K562 (cell line): Measurements from ENCODE around the gene DCST1. TPM values are rescaled to one million over a fixed set of nuclear protein-coding genes. Genes with fewer than 3 reads are reported as not detected.

ENCODE experiments used
- CAMTA2 ChIP-seq: fragments of 250-450 bp; sonication (Bioruptor Pico); conservative IDR thresholded peaks from 2 replicates; pipeline ENCODE4 v1.5.1; 2022
- CREM ChIP-seq: IDR thresholded peaks from 2 replicates; pipeline ENCODE4 v1.6.1; 2014; ENCODE audit warnings: antibody characterized with exemption, low read depth
- GMEB1 ChIP-seq: fragments of 250-450 bp; sonication (Bioruptor Pico); IDR thresholded peaks from 2 replicates; pipeline ENCODE4 v1.4.0; 2020; ENCODE audit warnings: mild to moderate bottlenecking
- HDAC6 ChIP-seq: IDR thresholded peaks from 2 replicates; pipeline ENCODE4 v1.6.1; 2012; ENCODE audit warnings: low read depth, mild to moderate bottlenecking, control low read depth, inconsistent platforms, low read length, moderate library complexity
- LCOR ChIP-seq: sonication (generic); formaldehyde crosslinking; IDR thresholded peaks from 2 replicates; pipeline ENCODE4 v1.8.0; 2022; ENCODE audit warnings: mild to moderate bottlenecking, missing genetic modification reagents
- POLR2AphosphoS5 ChIP-seq: IDR thresholded peaks from 2 replicates; pipeline ENCODE4 v1.6.1; 2011; ENCODE audit warnings: mild to moderate bottlenecking, low read depth, low read length, moderate library complexity; ENCODE audit not compliant: control insufficient read depth, insufficient read depth
- POLR3A ChIP-seq: IDR thresholded peaks from 2 replicates; pipeline ENCODE4 v1.6.1; 2011; ENCODE audit warnings: borderline replicate concordance, mild to moderate bottlenecking, moderate library complexity; ENCODE audit not compliant: insufficient read length, insufficient read depth; ENCODE audit errors: extremely low read depth
- RB1 ChIP-seq: fragments of 450-650 bp; IDR thresholded peaks from 2 replicates; pipeline ENCODE4 v1.6.1; 2017; ENCODE audit warnings: low read depth, mild to moderate bottlenecking
- SAFB2 ChIP-seq: fragments of 200-400 bp; formaldehyde crosslinking; IDR thresholded peaks from 2 replicates; pipeline ENCODE4 v1.6.1; 2018; ENCODE audit warnings: borderline replicate concordance, low read length, low read depth, moderate library complexity; ENCODE audit not compliant: severe bottlenecking
- STAT5A ChIP-seq: IDR thresholded peaks from 2 replicates; pipeline ENCODE4 v1.6.1; 2012; ENCODE audit warnings: low read length, inconsistent platforms, borderline replicate concordance
- ZNF644 ChIP-seq: fragments of 200-800 bp; sonication (Bioruptor generic); IDR thresholded peaks from 2 replicates; pipeline ENCODE4 v1.6.1; 2016; ENCODE audit warnings: low read depth, missing genetic modification characterization, missing compliant biosample characterization
- polyA plus RNA-seq, 8 experiments: library from polyadenylated mRNA; depleted of rRNA in 4 of 8; stranded (reverse) in 5 of 8; unstranded in 3 of 8; fragments of >200 nt; fragmentation: Nextera tagmentation in 2 of 8; fragmentation: Illumina TruSeq in 1 of 8; extraction: Ambion mirVana in 2 of 8; extraction: Trizol in 1 of 8; gene quantifications; 2 replicates each; pipeline versions ENCODE4 v1.2.1 to v1.2.3, GENCODE V29; 2011 to 2014; ENCODE audit warnings: inconsistent platforms in 1 of 8, missing spikeins in 1 of 8
- total RNA-seq, 7 experiments: library from RNA; depleted of rRNA in 6 of 7; stranded (reverse); fragments of >200 nt in 6 of 7; fragmentation: Illumina TruSeq in 2 of 7; extraction: Trizol in 2 of 7; gene quantifications; 2 replicates each; pipeline versions ENCODE4 v1.2.1 to v1.2.3, GENCODE V29; 2011 to 2021; ENCODE audit warnings: low replicate concordance in 1 of 7
- TF ChIP-seq, protein P1 (sequence below): fragments of 250-450 bp; sonication (Bioruptor Pico); IDR thresholded peaks from 2 replicates; pipeline ENCODE4 v1.4.0; 2020
- TF ChIP-seq, protein P2 (sequence below): fragments of 150-350 bp; IDR thresholded peaks from 2 replicates; pipeline ENCODE4 v1.6.1; 2014; ENCODE audit warnings: low read depth, mild to moderate bottlenecking, low read length, borderline replicate concordance
- TF ChIP-seq, protein P3 (sequence below): sonication (generic); formaldehyde crosslinking; IDR thresholded peaks from 2 replicates; pipeline ENCODE4 v1.9.0; 2022; ENCODE audit warnings: mild to moderate bottlenecking, missing genetic modification reagents

DCST1 gene
- total and polyA plus RNA-seq, 9 of the 15 experiments (the other 6 are each of a cell fraction or from before 2014, with no cell fraction given) = not detected

GRCh38 chr1:155084722-155085503 is 51.3 kb downstream of the DCST1 start (continued):
- TF ChIP-seq POLR2AphosphoS5 (no peak), SAFB2 (no peak), HDAC6 (no peak), STAT5A (no peak), CAMTA2 (CRISPR knock-in tag) (no peak), LCOR (CRISPR knock-in tag) (peak; percentile 95), POLR3A (no peak), CREM (peak; percentile 61), ZNF644 (tag) (no peak), RB1 (peak; percentile 83), GMEB1 (peak; percentile 19; the same call in 1 of the 2 replicates)
- TF ChIP-seq, protein P1, sequence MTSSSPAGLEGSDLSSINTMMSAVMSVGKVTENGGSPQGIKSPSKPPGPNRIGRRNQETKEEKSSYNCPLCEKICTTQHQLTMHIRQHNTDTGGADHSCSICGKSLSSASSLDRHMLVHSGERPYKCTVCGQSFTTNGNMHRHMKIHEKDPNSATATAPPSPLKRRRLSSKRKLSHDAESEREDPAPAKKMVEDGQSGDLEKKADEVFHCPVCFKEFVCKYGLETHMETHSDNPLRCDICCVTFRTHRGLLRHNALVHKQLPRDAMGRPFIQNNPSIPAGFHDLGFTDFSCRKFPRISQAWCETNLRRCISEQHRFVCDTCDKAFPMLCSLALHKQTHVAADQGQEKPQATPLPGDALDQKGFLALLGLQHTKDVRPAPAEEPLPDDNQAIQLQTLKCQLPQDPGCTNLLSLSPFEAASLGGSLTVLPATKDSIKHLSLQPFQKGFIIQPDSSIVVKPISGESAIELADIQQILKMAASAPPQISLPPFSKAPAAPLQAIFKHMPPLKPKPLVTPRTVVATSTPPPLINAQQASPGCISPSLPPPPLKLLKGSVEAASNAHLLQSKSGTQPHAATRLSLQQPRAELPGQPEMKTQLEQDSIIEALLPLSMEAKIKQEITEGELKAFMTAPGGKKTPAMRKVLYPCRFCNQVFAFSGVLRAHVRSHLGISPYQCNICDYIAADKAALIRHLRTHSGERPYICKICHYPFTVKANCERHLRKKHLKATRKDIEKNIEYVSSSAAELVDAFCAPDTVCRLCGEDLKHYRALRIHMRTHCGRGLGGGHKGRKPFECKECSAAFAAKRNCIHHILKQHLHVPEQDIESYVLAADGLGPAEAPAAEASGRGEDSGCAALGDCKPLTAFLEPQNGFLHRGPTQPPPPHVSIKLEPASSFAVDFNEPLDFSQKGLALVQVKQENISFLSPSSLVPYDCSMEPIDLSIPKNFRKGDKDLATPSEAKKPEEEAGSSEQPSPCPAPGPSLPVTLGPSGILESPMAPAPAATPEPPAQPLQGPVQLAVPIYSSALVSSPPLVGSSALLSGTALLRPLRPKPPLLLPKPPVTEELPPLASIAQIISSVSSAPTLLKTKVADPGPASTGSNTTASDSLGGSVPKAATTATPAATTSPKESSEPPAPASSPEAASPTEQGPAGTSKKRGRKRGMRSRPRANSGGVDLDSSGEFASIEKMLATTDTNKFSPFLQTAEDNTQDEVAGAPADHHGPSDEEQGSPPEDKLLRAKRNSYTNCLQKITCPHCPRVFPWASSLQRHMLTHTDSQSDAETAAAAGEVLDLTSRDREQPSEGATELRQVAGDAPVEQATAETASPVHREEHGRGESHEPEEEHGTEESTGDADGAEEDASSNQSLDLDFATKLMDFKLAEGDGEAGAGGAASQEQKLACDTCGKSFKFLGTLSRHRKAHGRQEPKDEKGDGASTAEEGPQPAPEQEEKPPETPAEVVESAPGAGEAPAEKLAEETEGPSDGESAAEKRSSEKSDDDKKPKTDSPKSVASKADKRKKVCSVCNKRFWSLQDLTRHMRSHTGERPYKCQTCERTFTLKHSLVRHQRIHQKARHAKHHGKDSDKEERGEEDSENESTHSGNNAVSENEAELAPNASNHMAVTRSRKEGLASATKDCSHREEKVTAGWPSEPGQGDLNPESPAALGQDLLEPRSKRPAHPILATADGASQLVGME = no peak
- TF ChIP-seq, protein P2, sequence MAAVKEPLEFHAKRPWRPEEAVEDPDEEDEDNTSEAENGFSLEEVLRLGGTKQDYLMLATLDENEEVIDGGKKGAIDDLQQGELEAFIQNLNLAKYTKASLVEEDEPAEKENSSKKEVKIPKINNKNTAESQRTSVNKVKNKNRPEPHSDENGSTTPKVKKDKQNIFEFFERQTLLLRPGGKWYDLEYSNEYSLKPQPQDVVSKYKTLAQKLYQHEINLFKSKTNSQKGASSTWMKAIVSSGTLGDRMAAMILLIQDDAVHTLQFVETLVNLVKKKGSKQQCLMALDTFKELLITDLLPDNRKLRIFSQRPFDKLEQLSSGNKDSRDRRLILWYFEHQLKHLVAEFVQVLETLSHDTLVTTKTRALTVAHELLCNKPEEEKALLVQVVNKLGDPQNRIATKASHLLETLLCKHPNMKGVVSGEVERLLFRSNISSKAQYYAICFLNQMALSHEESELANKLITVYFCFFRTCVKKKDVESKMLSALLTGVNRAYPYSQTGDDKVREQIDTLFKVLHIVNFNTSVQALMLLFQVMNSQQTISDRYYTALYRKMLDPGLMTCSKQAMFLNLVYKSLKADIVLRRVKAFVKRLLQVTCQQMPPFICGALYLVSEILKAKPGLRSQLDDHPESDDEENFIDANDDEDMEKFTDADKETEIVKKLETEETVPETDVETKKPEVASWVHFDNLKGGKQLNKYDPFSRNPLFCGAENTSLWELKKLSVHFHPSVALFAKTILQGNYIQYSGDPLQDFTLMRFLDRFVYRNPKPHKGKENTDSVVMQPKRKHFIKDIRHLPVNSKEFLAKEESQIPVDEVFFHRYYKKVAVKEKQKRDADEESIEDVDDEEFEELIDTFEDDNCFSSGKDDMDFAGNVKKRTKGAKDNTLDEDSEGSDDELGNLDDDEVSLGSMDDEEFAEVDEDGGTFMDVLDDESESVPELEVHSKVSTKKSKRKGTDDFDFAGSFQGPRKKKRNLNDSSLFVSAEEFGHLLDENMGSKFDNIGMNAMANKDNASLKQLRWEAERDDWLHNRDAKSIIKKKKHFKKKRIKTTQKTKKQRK = 0 out of 2 replicates have a peak, but pooled peaks have one; percentile 1
- TF ChIP-seq, protein P3, sequence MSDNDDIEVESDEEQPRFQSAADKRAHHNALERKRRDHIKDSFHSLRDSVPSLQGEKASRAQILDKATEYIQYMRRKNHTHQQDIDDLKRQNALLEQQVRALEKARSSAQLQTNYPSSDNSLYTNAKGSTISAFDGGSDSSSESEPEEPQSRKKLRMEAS (CRISPR knock-in tag) = peak; percentile 34; the same call in 1 of the 2 replicates
